GM12878 (cell line): ENCODE measurements around the gene ANKS1A. TPM values are rescaled to one million over a fixed set of nuclear protein-coding genes. Genes with fewer than 3 reads are reported as not detected.
A peak's percentile ranks its signal among the peaks of the same experiment; 100 is the strongest.

ENCODE experiments used
- ATAC-seq: fragments of 200-7000 bp; cut with Tn5 transposase; 3 replicates; pipeline ENCODE4 v1.9.1; 2020; ENCODE audit warnings: mild to moderate bottlenecking, moderate library complexity
- BruUV-seq: library from RNA; stranded (reverse); fragments of 400-500 nt; replicated peaks from 2 replicates; lab custom pipeline; 2021; lab: Mats Ljungman, UMichigan
- CTCF ChIA-PET: fragments of 300-600 bp; sonication (Branson Sonifier 250); formaldehyde crosslinking; extraction: SDS; loops from one replicate; lab custom pipeline; 2021; ENCODE audit warnings: inconsistent platforms; lab: Yijun Ruan, JAX
- POLR2A ChIA-PET: fragments of 350-600 bp; formaldehyde crosslinking; extraction: SDS; loops from one replicate; lab custom pipeline; 2021; ENCODE audit warnings: inconsistent platforms; lab: Charles Lee
- RAD21 ChIA-PET: fragments of 300-600 bp; sonication (Branson Sonifier 250); formaldehyde crosslinking; loops from one replicate; lab custom pipeline; 2023; ENCODE audit warnings: antibody characterized with exemption; ENCODE audit not compliant: unreplicated experiment; lab: Charles Lee
- SMC1A ChIA-PET: fragments of 300-600 bp; sonication (Branson Sonifier 250); formaldehyde crosslinking; loops from one replicate; lab custom pipeline; 2023; ENCODE audit not compliant: unreplicated experiment, uncharacterized antibody; lab: Charles Lee
- DNase-seq: peaks from one replicate; pipeline ENCODE4 v3.0.0-alpha.2; 2011; ENCODE audit warnings: low read depth, low spot score
- FAIRE-seq: peaks from 3 replicates; lab custom pipeline; 2011; peaks lifted over from hg19 to GRCh38; lab: Jason Lieb, UNC
- H2AFZ ChIP-seq: 2 replicates; pipeline ENCODE4 v1.6.0; 2011; ENCODE audit warnings: low read depth, low read length, control low read depth; ENCODE audit not compliant: control insufficient read depth
- H3K27ac ChIP-seq: 2 replicates; pipeline ENCODE4 v1.5.1; 2011; ENCODE audit warnings: control low read depth; ENCODE audit not compliant: control insufficient read depth, insufficient read depth
- H3K27me3 ChIP-seq, 2 experiments: replicated peaks in 1 of 2; 2 replicates each; pipeline versions ENCODE4 v1.6.0 to v1.6.1; 2011; ENCODE audit warnings: low read length in 1 of 2; ENCODE audit not compliant: control insufficient read depth in 2 of 2, insufficient read depth in 2 of 2
- H3K36me3 ChIP-seq, 2 experiments: 2 replicates each; pipeline ENCODE4 v1.5.1; 2011; ENCODE audit warnings: low read length in 1 of 2; ENCODE audit not compliant: control insufficient read depth in 2 of 2, insufficient read depth in 2 of 2
- H3K4me1 ChIP-seq: 2 replicates; pipeline ENCODE4 v1.6.1; 2011; ENCODE audit warnings: mild to moderate bottlenecking, low read length, moderate library complexity, mixed read lengths; ENCODE audit not compliant: control insufficient read depth, insufficient read depth
- H3K4me2 ChIP-seq: 2 replicates; pipeline ENCODE4 v1.6.0; 2011; ENCODE audit warnings: control low read depth; ENCODE audit not compliant: control insufficient read depth, insufficient read depth
- H3K4me3 ChIP-seq: fragments of 200-600 bp; sonication (generic); 2 replicates; pipeline ENCODE4 v1.5.1; 2016
- H3K79me2 ChIP-seq: 2 replicates; pipeline ENCODE4 v1.6.0; 2011; ENCODE audit warnings: low read length; ENCODE audit not compliant: control insufficient read depth, insufficient read depth
- H3K9ac ChIP-seq: 2 replicates; pipeline ENCODE4 v1.8.0; 2011; ENCODE audit warnings: low read length, control low read depth, mixed read lengths; ENCODE audit not compliant: control insufficient read depth, insufficient read depth
- H3K9me3 ChIP-seq: replicated peaks from 3 replicates; pipeline ENCODE4 v1.5.1; 2011; ENCODE audit warnings: mild to moderate bottlenecking, low read length; ENCODE audit not compliant: control insufficient read depth, insufficient read depth
- H4K20me1 ChIP-seq: 2 replicates; pipeline ENCODE4 v1.6.0; 2011; ENCODE audit not compliant: control insufficient read depth, insufficient read depth
- BHLHE40 ChIP-seq, 2 experiments: fragments of 450-650 bp in 1 of 2; IDR thresholded peaks; 2 replicates each; pipeline ENCODE4 v1.6.1; 2011 to 2017; ENCODE audit warnings: low read depth in 2 of 2, borderline replicate concordance in 1 of 2, improper control_type of control experiment in 1 of 2, low read length in 1 of 2, mild to moderate bottlenecking in 1 of 2
- FOXM1 ChIP-seq: IDR thresholded peaks from 2 replicates; pipeline ENCODE4 v1.6.1; 2012; ENCODE audit warnings: low read depth, mild to moderate bottlenecking, inconsistent platforms, low read length, moderate library complexity
- IKZF2 ChIP-seq, 2 experiments: fragments of 450-650 bp; IDR thresholded peaks; 2 replicates each; pipeline ENCODE4 v1.6.1; 2017; ENCODE audit warnings: mild to moderate bottlenecking in 2 of 2, moderate library complexity in 2 of 2
- KDM1A ChIP-seq: fragments of 200-600 bp; sonication (generic); IDR thresholded peaks from 2 replicates; pipeline ENCODE4 v1.6.1; 2016; ENCODE audit warnings: borderline replicate concordance
- NR2C2 ChIP-seq: IDR thresholded peaks from 2 replicates; pipeline ENCODE4 v1.6.1; 2011; ENCODE audit warnings: borderline replicate concordance, low read depth; ENCODE audit not compliant: control insufficient read depth, insufficient read length
- PAX5 ChIP-seq: IDR thresholded peaks from 2 replicates; pipeline ENCODE4 v1.6.1; 2011; ENCODE audit warnings: low read depth, low read length, borderline replicate concordance
- RAD51 ChIP-seq: fragments of 450-650 bp; IDR thresholded peaks from 2 replicates; pipeline ENCODE4 v1.6.1; 2016; ENCODE audit warnings: moderate library complexity, mild to moderate bottlenecking, inconsistent platforms
- SUZ12 ChIP-seq: fragments of 200-600 bp; sonication (generic); IDR thresholded peaks from one replicate; pipeline ENCODE4 v1.6.1; 2018; ENCODE audit warnings: antibody characterized with exemption, mild to moderate bottlenecking; ENCODE audit not compliant: unreplicated experiment
- TBL1XR1 ChIP-seq: IDR thresholded peaks from 2 replicates; pipeline ENCODE4 v1.6.1; 2012; ENCODE audit warnings: low read depth, low read length, improper control_type of control experiment
- USF2 ChIP-seq: IDR thresholded peaks from 2 replicates; pipeline ENCODE4 v1.6.1; 2011; ENCODE audit warnings: low read depth, low read length, improper control_type of control experiment, borderline replicate concordance
- ZNF592 ChIP-seq: fragments of 450-650 bp; IDR thresholded peaks from 2 replicates; pipeline ENCODE4 v1.6.1; 2017; ENCODE audit warnings: mild to moderate bottlenecking, moderate library complexity
- WGBS: methylation state at CpG from one replicate; pipeline ENCODE4 v1.1.6; 2016; ENCODE audit warnings: low lambda C conversion rate; ENCODE audit not compliant: insufficient replicate concordance, insufficient coverage; ENCODE audit errors: missing lambda C conversion rate; 5-methylcytosine and 5-hydroxymethylcytosine counted together
- in situ Hi-C: fragments of 300-500 bp; cut with MboI; formaldehyde crosslinking; loops from 9 replicates; pipeline ENCODE4 v1.14.3; 2018; ENCODE audit warnings: mixed read lengths
- intact Hi-C: fragments of 100-400 bp; cut with micrococcal nuclease; formaldehyde crosslinking; loops from one replicate; pipeline ENCODE4 v1.14.2; 2022; ENCODE audit not compliant: unreplicated experiment
- polyA plus RNA-seq, 11 experiments: library from polyadenylated mRNA; depleted of rRNA in 4 of 11; unstranded in 6 of 11; stranded (reverse) in 5 of 11; fragments of >200 nt; fragmentation: Nextera tagmentation in 4 of 11; fragmentation: Illumina TruSeq in 1 of 11; extraction: Ambion mirVana in 4 of 11; extraction: Trizol in 1 of 11; gene quantifications; 1 replicate in 1 of 11; 2 replicates in 10 of 11; pipeline versions ENCODE4 v1.2.1 to v1.2.3, GENCODE V29; 2011 to 2016; ENCODE audit warnings: inconsistent platforms in 2 of 11, missing spikeins in 2 of 11, low read depth in 1 of 11
- total RNA-seq, 4 experiments: library from RNA; depleted of rRNA in 3 of 4; stranded (reverse); fragments of >200 nt in 3 of 4; fragmentation: Illumina TruSeq in 1 of 4; extraction: Trizol in 1 of 4; gene quantifications; 2 replicates each; pipeline versions ENCODE4 v1.2.1 to v1.2.3, GENCODE V29; 2013 to 2021

ANKS1A gene
- total and polyA plus RNA-seq, 10 of the 15 experiments (the other 5 are each of a cell fraction or from before 2014, with no cell fraction given): 0.60 to 7.0 (median 3.0) TPM

- TF ChIP-seq ZNF592 (0 out of 2 replicates have a peak, but pooled peaks have one; percentile 45), NR2C2 (no peak), BHLHE40 (IDR thresholded peaks at IDR 0.05; ENCODE audit: borderline replicate concordance in 1 of 2, low read depth in 2 of 2, low read length in 1 of 2) (no peak), RAD51 (no peak), FOXM1 (peak; percentile 62; the same call in 1 of the 2 replicates)
Measured at GRCh38 chr6:35139924-35140638, 251.0 kb downstream of the ANKS1A start (continued).

- intact Hi-C loops (loop anchor here (1.0 to 10.0 kb wide), 5 partner anchors 100 to 976 kb away; no protein-coding TSS in a partner anchor), in situ Hi-C loops (no loop called here)
- peak overlapping the region; percentile 32; the same call in 1 of the 2 replicates for H3K4me3 ChIP-seq
- no peak overlapping the region for H3K9ac ChIP-seq
- ChIA-PET RAD21 (interaction anchor here (0.9 to 2.5 kb wide), 17 partner anchors 15 to 944 kb away, joined by 3 to 18 read pairs (median 4); no protein-coding TSS in a partner anchor), POLR2A (interaction anchor here (0.5 to 0.9 kb wide), 2 partner anchors 148 to 174 kb away, joined by 3 read pairs; no protein-coding TSS in a partner anchor), CTCF (interaction anchor here (0.8 to 4.5 kb wide), 33 partner anchors 8 to 977 kb away, joined by 3 to 145 read pairs (median 6); partner anchors contain the start of genes BLTP3A and SMIM29), SMC1A (interaction anchor here (1.0 to 3.8 kb wide), 13 partner anchors 13 to 681 kb away, joined by 3 to 88 read pairs (median 4); no protein-coding TSS in a partner anchor)
- BruUV-seq: no TSS peak
- H3K27ac ChIP-seq: no peak overlapping the region
- no peaks in the 10 kb centered on the region for H3K79me2 ChIP-seq
- H3K4me1 ChIP-seq: peaks cover 3% of the 10 kb centered on the region; the same call in 1 of the 2 replicates
- no peak for FAIRE-seq
- peak; percentile 37 for ATAC-seq
- H4K20me1 ChIP-seq: no peaks in the 10 kb centered on the region
- no peak for DNase-seq
- peak overlapping the region; percentile 58 for H2AFZ ChIP-seq
- no peaks in the 10 kb centered on the region for H3K36me3 ChIP-seq
- H3K9me3 ChIP-seq: no peaks in the 10 kb centered on the region
- TF ChIP-seq TBL1XR1: no peak
- TF ChIP-seq KDM1A: no peak
- TF ChIP-seq SUZ12: no peak
- TF ChIP-seq PAX5: no peak
- TF ChIP-seq USF2: no peak
- no peak for TF ChIP-seq IKZF2 (IDR thresholded peaks at IDR 0.05)
- TF ChIP-seq BHLHE40 (IDR thresholded peaks at IDR 0.05; ENCODE audit: borderline replicate concordance in 1 of 2, low read depth in 2 of 2, low read length in 1 of 2): no peak
- WGBS: 25% methylated on average over 14 of the region's 15 CpGs
- H3K27me3 ChIP-seq: no peaks in the 10 kb centered on the region
- peak overlapping the region; percentile 55; the same call in 1 of the 2 replicates for H3K4me2 ChIP-seq
Measured at GRCh38 chr6:35140639-35141006, 251.6 kb downstream of the ANKS1A start.
